Activated CD4-positive, alpha-beta T cell treated with anti-CD3 and anti-CD28 coated beads, Interleukin-2, amount 50 U/mL, for 24 hours (primary cell): Measurements from ENCODE around the gene SUPT3H.

Source experiments
- DNase-seq, 2 donors: peaks; one replicate each; pipeline ENCODE4 v3.0.0-alpha.2; 2020; ENCODE audit warnings: low read depth in 1 of 2, low spot score in 1 of 2

Gene SUPT3H

GRCh38 chr6:45377554-45378333 is at the start of gene SUPT3H:
SUPT3H (minus strand) TSS chr6:45377934.
- peak; percentile 88 to 95 for DNase-seq

DNA sequence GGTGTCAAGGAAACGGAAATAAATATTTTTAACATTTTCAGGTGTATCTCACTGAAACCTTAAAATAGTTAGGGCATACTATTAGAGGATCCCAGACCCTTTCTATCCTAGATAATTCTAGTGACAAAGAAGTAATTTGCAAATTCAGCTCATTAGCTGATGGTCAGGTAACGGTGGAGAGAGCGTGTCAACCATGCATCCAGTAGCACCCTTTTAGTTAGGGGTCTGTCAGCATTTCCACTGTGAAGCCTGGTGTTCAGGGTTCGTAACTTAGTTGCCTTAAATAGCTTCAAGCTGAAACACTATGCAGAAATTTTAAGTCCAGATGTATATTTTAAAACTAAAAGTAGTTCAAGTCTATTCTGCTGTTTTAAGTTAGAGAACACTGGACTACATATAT is 48.5 kb upstream of the SUPT3H start:
- DNase-seq: no peak

GRCh38 chr6:45424451-45424861 is 46.7 kb upstream of the SUPT3H start:
- no peak for DNase-seq

GRCh38 chr6:45423824-45424450 is 46.2 kb upstream of the SUPT3H start:
- DNase-seq: no peak

- peak in 1 of 2 donors; percentile 32 for DNase-seq
These were observed 45.5 kb upstream of the SUPT3H start for GRCh38 chr6:45423111-45423823.

DNA sequence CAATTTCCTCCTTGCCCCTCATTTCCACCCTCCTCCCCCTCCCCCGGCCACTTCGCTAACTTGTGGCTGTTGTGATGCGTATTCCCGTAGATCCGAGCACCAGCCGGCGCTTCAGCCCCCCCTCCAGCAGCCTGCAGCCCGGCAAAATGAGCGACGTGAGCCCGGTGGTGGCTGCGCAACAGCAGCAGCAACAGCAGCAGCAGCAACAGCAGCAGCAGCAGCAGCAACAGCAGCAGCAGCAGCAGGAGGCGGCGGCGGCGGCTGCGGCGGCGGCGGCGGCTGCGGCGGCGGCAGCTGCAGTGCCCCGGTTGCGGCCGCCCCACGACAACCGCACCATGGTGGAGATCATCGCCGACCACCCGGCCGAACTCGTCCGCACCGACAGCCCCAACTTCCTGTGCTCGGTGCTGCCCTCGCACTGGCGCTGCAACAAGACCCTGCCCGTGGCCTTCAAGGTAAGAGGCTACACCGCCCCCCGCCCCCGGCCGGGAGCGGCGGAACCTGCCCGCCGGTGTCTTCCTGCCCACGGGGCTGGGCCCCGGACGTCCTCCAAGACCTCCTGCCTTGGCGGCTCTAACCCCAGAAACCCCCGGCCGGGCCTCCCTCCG is 44.9 kb upstream of the SUPT3H start:
- peak in 1 of 2 donors; percentile 27 for DNase-seq

DNA sequence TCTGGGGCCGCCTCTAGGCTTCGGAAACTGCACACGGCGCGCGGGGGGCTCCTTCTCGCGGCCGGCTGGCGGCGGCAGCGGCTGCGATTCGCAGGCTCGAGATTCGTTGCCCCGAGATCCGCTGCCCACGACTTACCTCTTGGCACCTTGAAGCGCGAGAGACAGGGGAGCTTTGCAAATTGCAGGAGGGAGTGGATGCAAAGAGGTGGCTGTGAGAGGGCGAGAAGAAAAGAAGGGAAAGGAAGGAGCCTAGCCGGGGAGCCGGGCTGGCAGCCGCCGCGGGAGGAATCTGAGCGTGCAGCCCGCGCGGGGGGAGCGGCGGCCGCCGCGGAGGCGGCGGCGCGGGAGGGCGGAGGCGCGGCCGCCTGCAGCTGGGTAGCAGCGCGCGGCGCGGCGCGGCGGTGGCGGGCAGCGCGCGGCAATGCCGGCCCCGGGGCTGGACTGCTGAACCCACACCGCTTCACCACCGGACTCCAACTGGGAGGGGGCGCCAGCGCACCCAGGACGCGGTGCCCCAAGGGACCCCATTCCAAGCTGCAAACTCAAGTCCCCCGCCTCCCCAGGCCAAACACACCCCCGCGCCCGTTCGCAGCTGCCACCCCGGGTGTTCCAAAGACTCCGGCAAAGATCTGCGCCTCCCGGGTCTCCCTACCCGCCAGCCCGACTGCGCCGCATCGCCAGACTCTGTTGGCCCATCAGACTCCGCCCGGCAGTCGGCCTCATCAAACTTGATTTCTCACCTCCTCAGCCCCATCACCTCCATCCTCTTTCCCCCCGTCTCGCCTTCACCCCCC is 44.2 kb upstream of the SUPT3H start:
- peak in 1 of 2 donors; percentile 49 for DNase-seq

GRCh38 chr6:45420909-45421708 is 43.4 kb upstream of the SUPT3H start:
- no peak for DNase-seq

- peak; percentile 35 to 60 for DNase-seq
These were observed 42.6 kb upstream of the SUPT3H start for GRCh38 chr6:45420083-45420908.

DNA sequence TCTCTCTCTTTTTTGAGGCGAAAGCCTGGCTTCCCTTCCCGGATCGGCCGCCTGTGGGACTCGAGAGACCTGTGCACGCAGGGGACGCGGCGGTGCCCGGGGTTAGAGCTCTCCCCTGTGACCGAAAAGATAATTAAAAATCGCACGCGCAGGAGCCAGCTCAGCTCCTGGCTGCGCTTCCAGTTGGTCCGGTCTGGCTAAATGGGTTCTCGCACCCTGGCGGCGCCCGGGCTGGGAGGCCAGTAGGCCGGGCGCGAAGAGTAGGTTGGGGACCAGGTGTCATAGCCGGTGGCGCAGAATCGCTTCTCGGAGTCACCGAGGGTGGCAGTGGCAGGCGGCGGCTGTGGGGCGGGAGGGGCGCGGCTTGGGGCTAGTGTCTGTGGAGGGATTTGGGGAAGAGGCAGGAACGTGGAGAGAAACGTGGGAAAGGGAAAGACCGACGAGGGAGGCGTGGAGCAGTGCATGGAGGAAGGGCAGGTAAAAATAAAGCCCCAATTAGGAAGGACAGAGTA is 41.9 kb upstream of the SUPT3H start:
- peak; percentile 46 to 57 for DNase-seq

DNA sequence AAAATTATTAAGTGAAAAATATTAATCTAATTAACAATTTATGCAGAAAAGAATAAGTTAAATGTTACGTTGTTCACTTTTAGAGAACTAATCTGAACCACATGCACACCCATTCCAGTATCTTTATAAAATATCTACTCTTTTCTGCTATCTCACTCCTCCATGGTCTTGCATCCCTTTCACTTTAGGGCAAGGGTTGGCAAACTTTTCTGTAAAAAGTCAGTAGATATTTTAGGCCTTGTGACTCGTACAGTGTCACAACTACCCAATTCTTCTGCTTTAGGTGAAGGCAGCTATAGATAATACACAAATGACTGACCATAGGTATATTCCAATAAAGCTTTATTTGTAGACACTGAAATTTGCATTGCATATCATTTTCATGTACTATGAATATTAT is 39.7 kb upstream of the SUPT3H start:
- no peak for DNase-seq

GRCh38 chr6:45416700-45417099 is 39.0 kb upstream of the SUPT3H start:
- no peak for DNase-seq

- no peak for DNase-seq
These were observed 38.2 kb upstream of the SUPT3H start for GRCh38 chr6:45415788-45416518.

GRCh38 chr6:45415315-45415714 is 37.6 kb upstream of the SUPT3H start:
- DNase-seq: no peak

DNA sequence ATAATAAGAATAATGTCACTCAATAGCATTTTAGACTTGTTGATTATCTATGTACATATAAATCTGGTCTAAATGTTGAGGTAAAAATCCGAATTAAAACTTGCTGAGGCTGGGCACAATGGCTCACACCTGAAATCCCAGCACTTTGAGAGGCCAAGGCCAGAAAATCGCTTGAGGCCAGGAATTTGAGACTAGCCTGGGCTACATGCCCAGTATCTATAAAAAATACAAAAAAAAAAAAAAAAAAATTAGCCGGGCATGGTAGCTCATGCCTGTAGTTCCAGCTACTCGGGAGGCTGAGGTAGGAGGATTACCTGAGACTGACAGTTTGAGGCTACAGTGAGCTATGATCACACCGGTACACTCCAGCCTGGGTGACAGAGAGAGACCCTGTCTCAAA is 34.2 kb upstream of the SUPT3H start:
- no peak for DNase-seq

GRCh38 chr6:45400021-45400420 is 22.3 kb upstream of the SUPT3H start:
- no peak for DNase-seq

GRCh38 chr6:45398075-45398813 is 20.5 kb upstream of the SUPT3H start:
- no peak for DNase-seq
